ENCODE data around the gene OSBPL2. TPM values are rescaled to one million over a fixed set of nuclear protein-coding genes. Genes with fewer than 3 reads are reported as not detected.

Gene OSBPL2
- total RNA-seq, 4 donors from 2014 or later = 36.6 to 57.3 (median 46.7) TPM

GRCh38 chr20:62241506-62241905 lies 3.2 kb downstream of the OSBPL2 start:
- 64 to 87% methylated on average over 2 to 10 of the region's 10 CpGs for WGBS, 2 donors (ENCODE audit: low coverage in 1 of 2)

GRCh38 chr20:62242176-62242575 lies 3.9 kb downstream of the OSBPL2 start:
- Histone ChIP-seq H3K36me3 (peaks cover 0 to 15% of the 10 kb centered on the region in 2 donors), H3K4me1 (peaks cover 0 to 64% (median 19%) of the 10 kb centered on the region in 3 donors), H3K9me3 (no peaks in the 10 kb centered on the region), H3K4me3 (no peak overlapping the region), H3K27ac (peak overlapping the region in 2 of 4 donors; percentile 10 to 49), H3K27me3 (no peaks in the 10 kb centered on the region)
- 56 to 61% methylated on average over 5 to 6 of the region's 6 CpGs for WGBS, 2 donors (ENCODE audit: low coverage in 1 of 2)
- no peak for ATAC-seq
- TF ChIP-seq POLR2A (IDR thresholded peaks at IDR 0.05) (no peak), EP300 (IDR thresholded peaks at IDR 0.05) (no peak), CTCF (IDR thresholded peaks at IDR 0.05) (no peak), POLR2AphosphoS5 (IDR thresholded peaks at IDR 0.05) (no peak)

More at GRCh38 chr20:62241506-62241905, 3.2 kb downstream of the OSBPL2 start:
- ATAC-seq = no peak
- H3K4me3 ChIP-seq = no peak overlapping the region
- H3K27me3 ChIP-seq = no peaks in the 10 kb centered on the region
- peaks cover 0 to 15% of the 10 kb centered on the region in 2 donors for H3K36me3 ChIP-seq
- no peak for TF ChIP-seq POLR2A (IDR thresholded peaks at IDR 0.05)
- TF ChIP-seq EP300 (IDR thresholded peaks at IDR 0.05) = no peak
- no peak for TF ChIP-seq POLR2AphosphoS5 (IDR thresholded peaks at IDR 0.05)
- TF ChIP-seq CTCF (IDR thresholded peaks at IDR 0.05) = no peak
- H3K4me1 ChIP-seq = peaks cover 0 to 58% (median 16%) of the 10 kb centered on the region in 3 donors
- H3K9me3 ChIP-seq = no peaks in the 10 kb centered on the region
- H3K27ac ChIP-seq = no peak overlapping the region

- H3K4me1 ChIP-seq = peaks cover 0 to 56% (median 17%) of the 10 kb centered on the region in 3 donors
- 61% methylated on average over 8 of the region's 22 CpGs; no CpG with 5 or more reads in 1 of the 2 donors for WGBS, 2 donors (ENCODE audit: low coverage in 1 of 2)
Measured at GRCh38 chr20:62243106-62243505, 4.8 kb downstream of the OSBPL2 start.

GRCh38 chr20:62243906-62244515 lies 5.7 kb downstream of the OSBPL2 start:
- peaks cover 0 to 15% of the 10 kb centered on the region in 2 donors for H3K36me3 ChIP-seq
- no peak for TF ChIP-seq POLR2A (IDR thresholded peaks at IDR 0.05)
- no peak for TF ChIP-seq POLR2AphosphoS5 (IDR thresholded peaks at IDR 0.05)
- no peak for TF ChIP-seq CTCF (IDR thresholded peaks at IDR 0.05)
- TF ChIP-seq EP300 (IDR thresholded peaks at IDR 0.05) = no peak
- H3K4me1 ChIP-seq = peaks cover 0 to 60% (median 17%) of the 10 kb centered on the region in 3 donors
- no peak for ATAC-seq
- no peaks in the 10 kb centered on the region for H3K9me3 ChIP-seq
- 90 to 93% methylated on average over 8 to 11 of the region's 21 CpGs for WGBS, 2 donors (ENCODE audit: low coverage in 1 of 2)
- no peak overlapping the region for H3K27ac ChIP-seq
- no peaks in the 10 kb centered on the region for H3K27me3 ChIP-seq
- H3K4me3 ChIP-seq = no peak overlapping the region

More at GRCh38 chr20:62243106-62243505, 4.8 kb downstream of the OSBPL2 start:
- Histone ChIP-seq H3K36me3 (peaks cover 0 to 15% of the 10 kb centered on the region in 2 donors), H3K27ac (peak overlapping the region in 1 of 4 donors; percentile 49), H3K4me3 (no peak overlapping the region), H3K27me3 (no peaks in the 10 kb centered on the region), H3K9me3 (no peaks in the 10 kb centered on the region)
- TF ChIP-seq CTCF (IDR thresholded peaks at IDR 0.05) = no peak
- ATAC-seq = no peak

- Histone ChIP-seq H3K4me3 (no peak overlapping the region), H3K27me3 (no peaks in the 10 kb centered on the region), H3K36me3 (peaks cover 0 to 15% of the 10 kb centered on the region in 2 donors), H3K4me1 (peaks cover 0 to 59% (median 12%) of the 10 kb centered on the region in 3 donors), H3K27ac (no peak overlapping the region), H3K9me3 (no peaks in the 10 kb centered on the region)
- TF ChIP-seq EP300 (IDR thresholded peaks at IDR 0.05) = no peak
- no peak for ATAC-seq
- WGBS, 2 donors (ENCODE audit: low coverage in 1 of 2) = 71 to 82% methylated on average over 6 to 16 of the region's 17 CpGs
Measured at GRCh38 chr20:62244644-62245108, 6.4 kb downstream of the OSBPL2 start.
